ENCODE data around the gene FMN1. TPM values are rescaled to one million over a fixed set of nuclear protein-coding genes. Genes with fewer than 3 reads are reported as not detected.

Gene FMN1
- polyA plus RNA-seq, 3 donors: 0.28 to 3.7 (median 0.34) TPM

- H3K9me3 Mint-ChIP-seq: no peaks in the 10 kb centered on the region
- no peak overlapping the region for H3K27ac Mint-ChIP-seq
- intact Hi-C loops (cut with micrococcal nuclease): no loop called here
Observed at GRCh38 chr15:32981536-32981935, 213.0 kb downstream of the FMN1 start.

GRCh38 chr15:32979710-32980109 lies 214.8 kb downstream of the FMN1 start:
- H3K4me3 ChIP-seq (replicated peaks in 1 of 3; ENCODE audit: low read depth in 2 of 3, low read length in 3 of 3): no peak overlapping the region
- H3K4me1 ChIP-seq (ENCODE audit: control insufficient read depth in 1 of 2, insufficient read depth in 2 of 2, low read length in 2 of 2): no peaks in the 10 kb centered on the region
- H3K4me2 ChIP-seq (replicated peaks; ENCODE audit: extremely low read depth, low read length, poor library complexity, severe bottlenecking): no peak overlapping the region
- no peaks in the 10 kb centered on the region for H3K27me3 ChIP-seq (ENCODE audit: control insufficient read depth in 2 of 2, insufficient read depth in 2 of 2, low read length in 2 of 2)
- H3K27ac ChIP-seq (ENCODE audit: low read depth in 1 of 2, low read length in 2 of 2): no peak overlapping the region
- no peak for TF ChIP-seq CTCF (IDR thresholded peaks at IDR 0.05)
- H3K36me3 Mint-ChIP-seq: no peaks in the 10 kb centered on the region
- no peak overlapping the region for H3K9ac ChIP-seq (ENCODE audit: insufficient read depth, low read length, poor library complexity, severe bottlenecking)
- intact Hi-C loops (cut with micrococcal nuclease): no loop called here
- DNase-seq: no peak
- no peaks in the 10 kb centered on the region for H3K79me2 ChIP-seq (ENCODE audit: insufficient read depth, low read length)
- H3K4me3 Mint-ChIP-seq: no peak overlapping the region
- H3K4me1 Mint-ChIP-seq: no peaks in the 10 kb centered on the region
- no peak overlapping the region for H2AFZ ChIP-seq (ENCODE audit: insufficient read depth, low read depth, low read length, poor library complexity, severe bottlenecking)
- H3K9me3 Mint-ChIP-seq: no peaks in the 10 kb centered on the region
- no peaks in the 10 kb centered on the region for H3K9me3 ChIP-seq (replicated peaks in 1 of 2; ENCODE audit: control insufficient read depth in 1 of 2, insufficient read depth in 1 of 2, low read length in 2 of 2)
- H3K27ac Mint-ChIP-seq: no peak overlapping the region
- WGBS (ENCODE audit: insufficient coverage): 100% methylated on average over 1 of the region's 3 CpGs
- H4K20me1 ChIP-seq (ENCODE audit: insufficient read depth, low read length): no peaks in the 10 kb centered on the region
- no peaks in the 10 kb centered on the region for H3K36me3 ChIP-seq (replicated peaks in 1 of 2; ENCODE audit: control insufficient read depth in 1 of 2, insufficient read depth in 2 of 2, low read length in 2 of 2)
- peaks cover 2 to 9% (median 6%) of the 10 kb centered on the region in 3 donors for H3K27me3 Mint-ChIP-seq (ENCODE audit: low read depth in 3 of 3)

More at GRCh38 chr15:32981536-32981935, 213.0 kb downstream of the FMN1 start:
- H3K4me1 Mint-ChIP-seq: no peaks in the 10 kb centered on the region
- no peak overlapping the region for H3K4me3 Mint-ChIP-seq
- H3K27me3 Mint-ChIP-seq (ENCODE audit: low read depth in 3 of 3): peaks cover 2 to 3% (median 3%) of the 10 kb centered on the region in 3 donors
- Histone ChIP-seq H3K4me2 (replicated peaks; ENCODE audit: extremely low read depth, low read length, poor library complexity, severe bottlenecking) (no peak overlapping the region), H3K9ac (ENCODE audit: insufficient read depth, low read length, poor library complexity, severe bottlenecking) (no peak overlapping the region), H2AFZ (ENCODE audit: insufficient read depth, low read depth, low read length, poor library complexity, severe bottlenecking) (no peak overlapping the region), H3K27me3 (ENCODE audit: control insufficient read depth in 2 of 2, insufficient read depth in 2 of 2, low read length in 2 of 2) (no peaks in the 10 kb centered on the region), H3K79me2 (ENCODE audit: insufficient read depth, low read length) (no peaks in the 10 kb centered on the region), H3K27ac (ENCODE audit: low read depth in 1 of 2, low read length in 2 of 2) (no peak overlapping the region), H4K20me1 (ENCODE audit: insufficient read depth, low read length) (no peaks in the 10 kb centered on the region), H3K36me3 (replicated peaks in 1 of 2; ENCODE audit: control insufficient read depth in 1 of 2, insufficient read depth in 2 of 2, low read length in 2 of 2) (no peaks in the 10 kb centered on the region), H3K4me3 (replicated peaks in 1 of 3; ENCODE audit: low read depth in 2 of 3, low read length in 3 of 3) (no peak overlapping the region), H3K9me3 (replicated peaks in 1 of 2; ENCODE audit: control insufficient read depth in 1 of 2, insufficient read depth in 1 of 2, low read length in 2 of 2) (no peaks in the 10 kb centered on the region), H3K4me1 (ENCODE audit: control insufficient read depth in 1 of 2, insufficient read depth in 2 of 2, low read length in 2 of 2) (no peaks in the 10 kb centered on the region)
- WGBS (ENCODE audit: insufficient coverage): no CpG with 5 or more reads among the region's 1 CpG
- no peak for DNase-seq
- no peaks in the 10 kb centered on the region for H3K36me3 Mint-ChIP-seq
- no peak for TF ChIP-seq CTCF (IDR thresholded peaks at IDR 0.05)
